GM11168 (cell line): ENCODE data around the gene CDC27.
"Not testable (repeated sequence)": the region's sequence is repeated elsewhere in the genome, so short reads cannot be mapped to it uniquely, and the experiment has no call there.

Source experiments
- in situ Hi-C: fragments of 300-500 bp; cut with MboI; formaldehyde crosslinking; loops from one replicate; pipeline ENCODE4 v1.12.0; 2022; ENCODE audit warnings: low sequenced_read_pairs; ENCODE audit not compliant: unreplicated experiment

Gene CDC27

GRCh38 chr17:47078801-47079200 is 110.3 kb downstream of the CDC27 start:
- in situ Hi-C loops, result no loop called here

- in situ Hi-C loops, result no loop called here
Measured at GRCh38 chr17:47077576-47077975, 111.5 kb downstream of the CDC27 start.

- in situ Hi-C loops, result no loop called here
Measured at GRCh38 chr17:47076171-47076570, 112.9 kb downstream of the CDC27 start.

GRCh38 chr17:47074361-47074760 is 114.7 kb downstream of the CDC27 start:
- in situ Hi-C loops, result not testable (repeated sequence)

GRCh38 chr17:47073629-47074028 is 115.5 kb downstream of the CDC27 start:
- in situ Hi-C loops, result not testable (repeated sequence)

GRCh38 chr17:47072886-47073285 is 116.2 kb downstream of the CDC27 start:
- in situ Hi-C loops, result no loop called here

- in situ Hi-C loops, result not testable (repeated sequence)
Measured at GRCh38 chr17:47071171-47071570, 117.9 kb downstream of the CDC27 start.

- in situ Hi-C loops, result not testable (repeated sequence)
Measured at GRCh38 chr17:47070266-47070665, 118.8 kb downstream of the CDC27 start.
